Muscle layer of duodenum (tissue), 2 donors: ENCODE results near the gene FCRL4.

Experiments
- H3K27ac ChIP-seq: one replicate; pipeline ENCODE4 v1.7.0; 2013; ENCODE audit warnings: mild to moderate bottlenecking, low read length
- H3K27me3 ChIP-seq: one replicate; pipeline ENCODE4 v1.7.0; 2013; ENCODE audit warnings: low read depth, mild to moderate bottlenecking, control low read depth, low read length
- H3K36me3 ChIP-seq, 2 donors: one replicate each; pipeline ENCODE4 v1.7.0; 2013; ENCODE audit warnings: low read length in 2 of 2, control low read depth in 1 of 2, mild to moderate bottlenecking in 1 of 2; ENCODE audit not compliant: insufficient read depth in 2 of 2, control insufficient read depth in 1 of 2
- H3K4me1 ChIP-seq, 2 donors: one replicate each; pipeline ENCODE4 v1.7.0; 2013; ENCODE audit warnings: low read length in 2 of 2, mild to moderate bottlenecking in 2 of 2, control low read depth in 1 of 2, moderate library complexity in 1 of 2; ENCODE audit not compliant: insufficient read depth in 2 of 2, control insufficient read depth in 1 of 2
- H3K4me3 ChIP-seq, 2 donors: one replicate each; pipeline ENCODE4 v1.7.0; 2013; ENCODE audit warnings: low read length in 2 of 2, low read depth in 1 of 2, mild to moderate bottlenecking in 1 of 2
- H3K9me3 ChIP-seq, 2 donors: one replicate each; pipeline ENCODE4 v1.7.0; 2013; ENCODE audit warnings: low read length in 2 of 2, control low read depth in 1 of 2, mild to moderate bottlenecking in 1 of 2; ENCODE audit not compliant: control insufficient read depth in 1 of 2
- donor health status: healthy.

FCRL4 gene

DNA sequence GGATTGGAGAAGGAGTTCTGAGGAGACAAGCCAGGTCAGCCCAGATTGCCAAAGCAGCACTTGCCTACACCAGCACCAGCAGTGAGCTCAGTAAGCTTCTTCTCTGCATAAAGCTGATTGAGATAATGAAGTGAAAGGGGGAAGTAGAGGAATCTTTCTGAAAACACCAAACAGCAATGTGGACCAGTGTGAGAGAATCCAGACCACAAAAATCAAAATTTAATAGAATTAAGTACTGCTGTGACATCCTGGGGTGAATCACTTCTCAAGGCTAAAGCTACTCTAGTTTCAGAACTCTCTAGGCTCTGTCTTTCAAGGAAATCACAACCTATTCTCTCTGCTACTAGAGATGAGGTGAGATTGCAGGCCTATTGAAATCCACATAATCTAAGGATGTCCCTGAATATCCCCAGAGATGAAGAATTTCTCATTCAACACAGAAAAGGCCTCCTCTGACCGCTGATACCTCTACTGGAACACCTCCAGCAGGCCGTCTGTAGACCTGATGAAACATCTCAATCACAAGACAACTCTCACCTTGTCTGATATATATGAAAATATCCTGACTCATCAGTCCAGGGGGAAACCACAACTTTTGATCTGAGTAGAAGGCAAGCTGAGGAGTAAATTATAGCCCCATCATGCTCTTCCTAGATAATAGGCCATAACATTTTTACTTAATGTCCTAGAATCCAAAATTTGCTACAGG, at the start of gene FCRL4:
Gene FCRL4 (minus strand): TSS at position 127 of the 709 bp plus-strand sequence. CDS start 141 bp downstream, outside the sequence.
- Histone ChIP-seq H3K4me1 (no peaks in the 10 kb centered on the region), H3K36me3 (no peaks in the 10 kb centered on the region), H3K27me3 (no peaks in the 10 kb centered on the region), H3K27ac (no peak within 1 kb of the TSS), H3K4me3 (no peak within 1 kb of the TSS), H3K9me3 (no peaks in the 10 kb centered on the region)

DNA sequence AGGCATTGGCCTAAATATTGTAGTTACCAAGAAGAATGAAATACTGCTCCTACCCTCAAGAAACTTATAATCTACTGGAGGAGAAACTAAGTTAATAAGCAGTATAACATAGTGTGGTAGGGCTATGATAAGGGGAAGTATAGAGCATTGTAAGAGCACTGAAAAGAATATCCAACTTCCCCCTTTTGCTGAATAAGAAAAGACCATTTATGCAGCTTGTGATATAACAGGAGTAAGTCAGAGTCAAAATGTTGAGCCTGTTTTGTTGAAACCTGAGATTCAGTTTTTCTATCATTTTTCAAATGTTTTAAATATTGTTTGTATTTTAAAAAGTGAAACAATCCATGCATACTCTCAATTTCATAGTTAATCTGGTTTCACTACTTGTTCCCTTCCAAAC, 48.3 kb upstream of the FCRL4 start:
- Histone ChIP-seq H3K27me3 (no peaks in the 10 kb centered on the region), H3K27ac (no peak overlapping the region), H3K36me3 (no peaks in the 10 kb centered on the region), H3K4me3 (no peak overlapping the region), H3K4me1 (no peaks in the 10 kb centered on the region), H3K9me3 (no peaks in the 10 kb centered on the region)

- H3K4me1 ChIP-seq, result no peaks in the 10 kb centered on the region
- H3K9me3 ChIP-seq, result no peaks in the 10 kb centered on the region
- H3K27ac ChIP-seq, result no peak overlapping the region
- no peaks in the 10 kb centered on the region for H3K36me3 ChIP-seq
- no peaks in the 10 kb centered on the region for H3K27me3 ChIP-seq
- no peak overlapping the region for H3K4me3 ChIP-seq
Observed at GRCh38 chr1:157641177-157641576, 43.3 kb upstream of the FCRL4 start.

- Histone ChIP-seq H3K4me3 (no peak overlapping the region), H3K9me3 (no peaks in the 10 kb centered on the region), H3K4me1 (no peaks in the 10 kb centered on the region), H3K36me3 (no peaks in the 10 kb centered on the region), H3K27ac (no peak overlapping the region), H3K27me3 (no peaks in the 10 kb centered on the region)
Observed at GRCh38 chr1:157639800-157640199, 41.9 kb upstream of the FCRL4 start.

DNA sequence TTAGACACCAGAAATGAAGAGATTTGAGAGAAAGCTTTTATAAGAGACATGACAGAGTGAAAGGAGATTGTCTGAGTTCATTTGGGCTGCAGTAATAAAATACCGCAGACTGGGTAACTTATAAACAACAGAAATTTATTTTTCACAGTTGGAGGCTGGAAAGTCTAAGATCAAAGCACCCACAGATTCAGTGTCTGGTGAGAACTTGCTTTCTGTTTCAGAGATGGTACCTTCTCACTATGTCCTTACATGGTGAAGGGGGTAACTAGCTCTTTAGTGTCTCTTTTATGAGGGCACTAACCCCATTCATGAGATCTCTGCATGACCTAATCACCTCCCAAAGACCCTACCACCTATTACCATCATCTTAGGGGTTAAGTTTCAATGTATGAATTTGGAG, 30.9 kb upstream of the FCRL4 start:
- H3K36me3 ChIP-seq, result no peaks in the 10 kb centered on the region
- no peaks in the 10 kb centered on the region for H3K4me1 ChIP-seq
- no peak overlapping the region for H3K27ac ChIP-seq
- no peaks in the 10 kb centered on the region for H3K9me3 ChIP-seq
- no peak overlapping the region for H3K4me3 ChIP-seq
- H3K27me3 ChIP-seq, result peaks cover 4% of the 10 kb centered on the region

- H3K4me1 ChIP-seq, result no peaks in the 10 kb centered on the region
- no peak overlapping the region for H3K4me3 ChIP-seq
- H3K9me3 ChIP-seq, result no peaks in the 10 kb centered on the region
- no peaks in the 10 kb centered on the region for H3K36me3 ChIP-seq
- H3K27ac ChIP-seq, result no peak overlapping the region
- H3K27me3 ChIP-seq, result peaks cover 4% of the 10 kb centered on the region
Observed at GRCh38 chr1:157626099-157626498, 28.2 kb upstream of the FCRL4 start.

- H3K36me3 ChIP-seq, result no peaks in the 10 kb centered on the region
- H3K4me1 ChIP-seq, result no peaks in the 10 kb centered on the region
- no peak overlapping the region for H3K4me3 ChIP-seq
- H3K27me3 ChIP-seq, result peaks cover 4% of the 10 kb centered on the region
- no peak overlapping the region for H3K27ac ChIP-seq
- H3K9me3 ChIP-seq, result no peaks in the 10 kb centered on the region
Observed at GRCh38 chr1:157624471-157624870, 26.6 kb upstream of the FCRL4 start.

- Histone ChIP-seq H3K27me3 (peaks cover 4% of the 10 kb centered on the region), H3K4me1 (no peaks in the 10 kb centered on the region), H3K4me3 (no peak overlapping the region), H3K27ac (no peak overlapping the region), H3K9me3 (no peaks in the 10 kb centered on the region), H3K36me3 (no peaks in the 10 kb centered on the region)
Observed at GRCh38 chr1:157622471-157622870, 24.6 kb upstream of the FCRL4 start.

GRCh38 chr1:157618190-157618589, 20.3 kb upstream of the FCRL4 start:
- Histone ChIP-seq H3K27ac (no peak overlapping the region), H3K4me3 (no peak overlapping the region), H3K9me3 (no peaks in the 10 kb centered on the region), H3K4me1 (no peaks in the 10 kb centered on the region), H3K36me3 (no peaks in the 10 kb centered on the region), H3K27me3 (no peaks in the 10 kb centered on the region)

DNA sequence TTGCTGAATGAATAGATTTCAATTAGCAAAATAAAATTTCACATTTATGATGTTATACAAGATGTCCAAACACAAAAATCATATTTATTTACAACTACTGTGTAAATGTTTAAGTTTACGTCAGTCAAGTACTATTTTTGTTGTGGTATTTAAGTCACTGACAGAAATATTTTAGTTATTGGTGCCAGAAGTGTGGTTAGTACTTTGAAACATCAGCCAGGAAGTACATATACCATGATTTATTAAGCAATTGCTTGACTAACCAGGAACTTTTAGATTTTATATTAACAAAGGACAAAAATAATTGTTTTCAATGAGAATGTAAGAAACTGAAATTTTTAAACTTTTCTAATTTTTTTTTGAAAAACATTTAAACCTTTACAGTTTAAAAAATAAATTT, 2.4 kb upstream of the FCRL4 start:
- H3K4me3 ChIP-seq, result no peak overlapping the region
- H3K4me1 ChIP-seq, result no peaks in the 10 kb centered on the region
- no peak overlapping the region for H3K27ac ChIP-seq
- H3K27me3 ChIP-seq, result no peaks in the 10 kb centered on the region
- H3K36me3 ChIP-seq, result no peaks in the 10 kb centered on the region
- H3K9me3 ChIP-seq, result no peaks in the 10 kb centered on the region

DNA sequence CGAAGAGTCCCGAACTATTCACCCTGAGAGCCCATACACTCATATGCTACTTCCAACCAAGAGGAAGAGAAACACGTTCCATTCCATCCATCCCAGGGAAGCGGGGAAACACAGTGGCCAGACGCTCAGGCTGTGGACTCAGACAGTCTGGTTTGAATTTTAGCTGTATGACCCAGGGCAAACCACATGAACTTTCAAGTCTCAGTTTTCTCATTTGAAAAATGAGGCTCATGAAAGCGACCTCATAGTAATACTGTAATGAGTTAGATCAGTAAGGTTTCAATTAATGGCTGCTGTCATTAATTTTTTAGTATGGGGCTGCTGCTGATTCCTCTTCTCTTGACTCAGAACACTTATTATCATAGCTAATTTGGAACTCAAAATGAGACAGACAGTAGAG, 1.5 kb downstream of the FCRL4 start:
- H3K9me3 ChIP-seq, result no peaks in the 10 kb centered on the region
- no peaks in the 10 kb centered on the region for H3K4me1 ChIP-seq
- H3K27ac ChIP-seq, result no peak overlapping the region
- no peaks in the 10 kb centered on the region for H3K36me3 ChIP-seq
- no peak overlapping the region for H3K4me3 ChIP-seq
- no peaks in the 10 kb centered on the region for H3K27me3 ChIP-seq

- H3K4me3 ChIP-seq, result no peak overlapping the region
- no peaks in the 10 kb centered on the region for H3K27me3 ChIP-seq
- no peaks in the 10 kb centered on the region for H3K4me1 ChIP-seq
- H3K9me3 ChIP-seq, result no peaks in the 10 kb centered on the region
- H3K27ac ChIP-seq, result no peak overlapping the region
- H3K36me3 ChIP-seq, result no peaks in the 10 kb centered on the region
Observed at GRCh38 chr1:157595356-157595755, 2.5 kb downstream of the FCRL4 start.
